Activated naive CD8-positive, alpha-beta T cell treated with anti-CD3 and anti-CD28 coated beads, Interleukin-2, amount 50 U/mL, for 16 hours (primary cell): ENCODE measurements around the gene ALKBH5.
"Not testable (repeated sequence)": the region's sequence is repeated elsewhere in the genome, so short reads cannot be mapped to it uniquely, and the experiment has no call there.

Experiments used
- DNase-seq: peaks from one replicate; pipeline ENCODE4 v3.0.0-alpha.2; 2020; ENCODE audit warnings: low read depth, low spot score

ALKBH5 gene

GRCh38 chr17:18185391-18185790 lies 1.8 kb downstream of the ALKBH5 start:
- no peak for DNase-seq

DNA sequence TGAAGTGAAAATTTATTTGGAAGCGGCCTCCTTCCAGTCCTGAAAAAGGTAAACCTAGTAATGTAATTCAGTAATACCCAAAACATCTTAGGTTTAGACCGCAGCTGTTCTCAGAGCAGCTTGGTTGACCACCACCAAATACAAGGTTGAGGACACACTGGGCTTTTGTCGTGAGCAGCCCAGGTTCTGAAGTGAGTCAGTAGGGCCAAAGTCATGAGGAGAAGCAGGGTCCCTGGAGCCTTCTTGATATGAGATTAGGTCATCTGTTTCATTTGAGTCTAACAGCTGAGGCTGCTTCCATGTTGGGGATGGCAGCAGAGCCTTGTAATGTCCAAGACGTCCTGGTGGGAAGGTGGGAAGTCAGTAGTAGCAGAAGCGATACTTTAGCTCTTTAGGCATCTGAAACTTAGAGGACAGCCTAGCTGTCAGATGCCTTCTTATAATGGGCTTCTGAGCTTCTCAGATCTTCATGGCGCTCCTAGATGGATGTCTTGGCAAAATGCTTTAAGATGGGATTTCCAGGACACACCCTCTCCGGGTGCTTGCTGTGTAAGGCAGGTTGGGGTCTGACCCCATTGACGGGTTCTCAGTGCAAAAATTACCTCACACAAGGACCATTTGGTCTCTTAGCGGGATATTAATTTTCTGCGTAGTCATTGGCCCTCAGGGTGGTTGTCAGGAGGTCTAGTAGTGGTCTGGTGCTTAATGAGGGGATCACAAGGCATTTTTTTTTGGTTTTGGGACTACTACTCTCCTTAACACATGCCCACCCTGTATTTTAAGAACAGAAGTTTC lies 2.4 kb downstream of the ALKBH5 start:
- DNase-seq: no peak

DNA sequence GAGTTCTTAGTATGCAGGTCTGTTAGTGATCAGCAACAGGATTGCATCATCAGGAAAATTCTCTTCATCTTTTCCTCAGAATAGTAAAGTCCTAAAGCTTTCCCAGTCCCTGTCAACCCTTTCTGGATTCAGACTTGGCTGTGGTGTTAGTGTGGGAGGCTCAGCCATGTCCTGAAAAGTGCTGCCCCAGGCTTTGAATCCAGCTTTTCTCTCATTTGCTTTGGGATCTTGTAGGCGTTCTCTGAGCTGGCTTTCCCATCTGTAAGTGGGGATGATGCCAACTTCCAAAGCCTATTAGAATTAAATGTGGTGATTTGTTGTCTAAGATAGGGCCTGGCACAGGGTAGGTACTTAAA lies 3.0 kb downstream of the ALKBH5 start:
- no peak for DNase-seq

- DNase-seq: no peak
Measured at GRCh38 chr17:18187226-18187625, 3.6 kb downstream of the ALKBH5 start.

- DNase-seq: no peak
Measured at GRCh38 chr17:18187821-18188761, 4.5 kb downstream of the ALKBH5 start.

GRCh38 chr17:18190628-18191235 lies 7.1 kb downstream of the ALKBH5 start:
- no peak for DNase-seq

DNA sequence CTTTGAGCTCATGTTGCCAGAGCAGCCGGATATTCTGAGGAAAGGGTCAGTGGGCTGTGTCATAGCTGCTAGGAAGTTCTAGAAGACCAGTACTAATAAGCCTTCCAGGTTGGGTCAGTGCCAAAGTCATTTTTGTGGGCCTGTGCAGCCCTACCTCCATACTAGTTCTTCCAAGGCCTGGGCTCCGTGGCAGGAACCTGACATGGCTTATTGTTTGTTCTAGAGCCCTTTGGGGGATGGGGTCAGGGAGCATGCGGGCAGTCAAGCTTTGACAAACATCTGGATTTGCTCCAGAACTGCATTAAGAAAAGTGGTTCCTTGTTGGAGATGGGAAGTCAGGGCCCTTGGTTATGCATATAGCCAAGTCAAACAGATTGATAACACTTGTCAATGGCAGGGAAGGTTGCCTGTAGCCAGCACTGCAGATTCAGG lies 7.6 kb downstream of the ALKBH5 start:
- DNase-seq: no peak

GRCh38 chr17:18191967-18192366 lies 8.3 kb downstream of the ALKBH5 start:
- no peak for DNase-seq

DNA sequence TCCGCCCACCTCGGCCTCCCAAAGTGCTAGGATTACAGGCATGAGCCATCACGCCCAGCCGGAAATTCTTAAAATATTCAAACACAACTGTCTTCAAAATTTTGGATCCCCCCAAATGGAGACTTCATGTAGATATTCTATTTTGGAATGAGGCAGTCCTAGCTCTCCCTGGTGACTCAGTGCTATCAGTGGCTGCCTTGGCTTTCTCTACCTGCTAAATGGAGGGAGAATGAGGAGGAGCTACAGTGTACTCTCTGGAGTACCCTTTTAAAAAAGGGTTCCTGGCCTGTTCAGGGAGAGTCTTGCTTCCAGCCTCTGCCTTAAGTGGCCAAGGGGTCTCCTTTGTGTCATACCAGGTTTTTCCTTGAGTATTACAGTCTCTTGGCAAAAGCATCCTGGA lies 10.8 kb downstream of the ALKBH5 start:
- DNase-seq: no peak

GRCh38 chr17:18194804-18195203 lies 11.2 kb downstream of the ALKBH5 start:
- DNase-seq: no peak

- no peak for DNase-seq
Measured at GRCh38 chr17:18195246-18195645, 11.6 kb downstream of the ALKBH5 start.

GRCh38 chr17:18197535-18198194 lies 14.0 kb downstream of the ALKBH5 start:
- no peak for DNase-seq

- no peak for DNase-seq
Measured at GRCh38 chr17:18198530-18198929, 14.9 kb downstream of the ALKBH5 start.

DNA sequence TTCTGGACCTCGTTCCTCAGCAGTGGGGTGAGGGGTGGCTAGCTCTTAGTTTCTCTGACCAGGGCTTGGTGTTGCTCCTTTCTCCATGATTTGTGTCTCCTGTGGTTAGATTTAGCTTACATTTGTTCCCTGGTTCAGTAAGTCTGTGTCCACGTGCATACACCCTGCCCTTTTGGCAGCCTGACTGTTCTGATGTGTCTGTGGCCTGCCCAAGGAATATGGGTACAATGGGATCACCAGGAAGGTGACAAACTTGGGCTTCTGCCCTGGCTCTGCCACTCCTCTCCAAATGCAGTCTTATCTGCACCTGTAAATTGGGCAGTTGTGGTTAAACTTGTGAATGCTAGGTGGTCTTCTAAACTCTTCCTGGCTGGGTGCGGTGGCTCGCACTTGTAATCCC lies 17.5 kb downstream of the ALKBH5 start:
- no peak for DNase-seq

GRCh38 chr17:18203308-18203707 lies 19.7 kb downstream of the ALKBH5 start:
- DNase-seq: no peak

DNA sequence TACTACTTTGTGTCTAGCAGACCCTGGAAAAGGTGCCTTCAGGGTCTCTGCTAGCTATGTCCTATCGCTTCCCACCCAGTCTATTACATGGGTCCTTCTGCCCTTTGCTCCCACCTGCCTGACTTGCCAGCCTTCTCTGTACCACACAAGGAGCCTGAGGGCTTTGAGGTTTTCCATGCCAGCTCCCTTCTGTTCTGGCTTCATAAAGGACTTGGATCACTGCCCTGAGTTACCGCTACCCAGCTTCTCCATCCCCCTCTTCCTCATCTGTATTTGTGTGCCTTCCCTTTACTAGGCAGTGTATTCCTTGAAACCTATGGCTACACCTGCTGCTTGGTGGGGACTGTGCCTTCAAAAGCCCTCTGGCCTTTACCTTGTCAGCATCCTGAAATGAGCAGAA lies 22.2 kb downstream of the ALKBH5 start:
- DNase-seq: no peak

- no peak for DNase-seq
Measured at GRCh38 chr17:18206962-18207361, 23.3 kb downstream of the ALKBH5 start.

DNA sequence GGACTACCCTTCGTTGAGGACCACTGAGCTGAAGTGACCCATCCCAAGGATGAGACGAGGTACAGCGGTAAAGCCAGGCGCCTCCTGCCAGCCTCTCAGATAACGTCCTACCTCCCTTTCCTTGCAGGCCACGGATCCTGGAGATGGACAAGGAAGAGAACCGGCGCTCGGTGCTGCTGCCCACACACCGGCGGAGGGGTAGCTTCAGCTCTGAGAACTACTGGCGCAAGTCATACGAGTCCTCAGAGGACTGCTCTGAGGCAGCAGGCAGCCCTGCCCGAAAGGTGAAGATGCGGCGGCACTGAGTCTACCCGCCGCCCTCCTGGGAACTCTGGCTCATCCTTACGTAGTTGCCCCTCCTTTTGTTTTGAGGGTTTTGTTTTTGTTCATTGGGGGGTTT lies 24.5 kb downstream of the ALKBH5 start:
- DNase-seq: no peak

DNA sequence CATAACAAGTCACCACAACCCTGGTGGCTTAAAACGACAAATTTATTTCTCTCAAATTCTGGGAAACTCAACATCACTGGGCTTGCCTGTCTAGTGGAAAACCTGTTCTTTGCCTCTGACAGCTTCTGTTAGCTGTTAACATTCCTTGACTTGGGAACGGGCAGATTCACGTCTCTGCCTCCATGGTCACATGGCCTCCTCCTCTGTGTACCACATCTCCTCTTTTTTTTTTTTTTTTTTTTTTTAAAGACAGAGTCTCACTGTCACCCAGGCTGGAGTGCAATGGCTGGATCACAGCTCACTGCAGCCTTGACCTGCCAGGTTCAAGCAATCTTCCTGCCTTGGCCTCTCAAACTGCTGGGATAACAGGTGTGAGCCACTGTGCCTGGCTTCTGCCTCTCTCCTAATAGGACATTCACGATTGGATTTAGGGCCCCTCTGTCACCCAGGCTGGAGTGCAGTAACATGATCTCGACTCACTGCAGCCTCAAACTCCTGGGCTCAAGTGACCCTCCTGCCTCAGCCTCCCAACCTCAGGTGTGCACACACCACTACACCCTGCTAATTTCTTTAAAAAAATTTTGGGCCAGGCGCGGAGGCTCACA lies 30.1 kb downstream of the ALKBH5 start:
- no peak for DNase-seq

DNA sequence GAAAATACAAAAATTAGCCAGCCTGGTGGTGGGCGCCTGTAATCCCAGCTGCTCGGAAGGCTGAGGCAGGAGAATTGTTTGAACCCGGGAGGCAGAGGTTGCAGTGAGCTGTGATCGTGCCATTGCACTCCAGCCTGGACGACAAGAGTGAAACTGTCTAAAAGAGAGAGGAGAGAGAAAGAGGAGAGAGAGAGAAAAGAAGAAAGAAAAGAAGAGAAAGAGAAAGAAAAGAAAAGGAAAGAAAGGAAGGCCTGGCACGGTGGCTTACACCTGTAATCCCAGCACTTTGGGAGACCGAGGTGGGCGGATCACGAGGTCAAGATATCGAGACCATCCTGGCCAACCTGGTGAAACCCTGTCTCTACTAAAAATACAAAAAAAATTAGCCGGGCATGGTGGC lies 33.3 kb downstream of the ALKBH5 start:
- not testable (repeated sequence) for DNase-seq

DNA sequence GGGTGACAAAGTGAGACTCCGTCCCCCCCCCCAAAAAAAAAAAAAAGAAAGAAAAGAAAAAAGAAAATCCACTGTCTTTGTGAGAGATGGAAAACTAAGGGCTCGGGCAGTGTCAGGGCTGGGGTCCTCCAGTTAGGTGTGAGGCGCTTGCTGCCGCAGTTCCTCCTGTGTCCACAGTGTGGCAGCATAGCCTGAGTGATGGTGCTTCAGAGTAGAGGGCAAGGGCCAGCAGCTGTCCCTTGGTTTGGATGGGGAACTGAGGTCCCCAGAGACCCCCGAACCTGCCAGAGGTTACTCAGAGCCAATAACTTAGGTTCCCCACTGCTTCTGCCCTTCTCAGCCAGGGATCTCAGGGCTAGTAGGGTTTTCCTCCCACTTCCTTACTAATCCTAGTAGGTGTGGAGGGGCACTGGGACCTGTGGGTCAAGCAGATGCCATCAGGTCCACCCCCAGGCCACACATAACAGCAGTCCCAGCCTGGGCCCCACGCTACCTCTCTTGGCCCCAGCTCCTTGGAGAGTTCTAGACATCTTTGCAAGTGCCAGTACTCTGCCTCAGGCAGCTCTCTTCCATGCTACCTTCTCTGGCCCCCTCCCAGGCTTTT lies 33.9 kb downstream of the ALKBH5 start:
- DNase-seq: peak; percentile 49
